ENCODE data around the gene USP44. TPM values are rescaled to one million over a fixed set of nuclear protein-coding genes. Genes with fewer than 3 reads are reported as not detected.

Gene USP44
- total and polyA plus RNA-seq, 10 of the 15 experiments (the other 5 are each of a cell fraction or from before 2014, with no cell fraction given) = 0.02 to 0.26 (median 0.12) TPM; not detected in 6

DNA sequence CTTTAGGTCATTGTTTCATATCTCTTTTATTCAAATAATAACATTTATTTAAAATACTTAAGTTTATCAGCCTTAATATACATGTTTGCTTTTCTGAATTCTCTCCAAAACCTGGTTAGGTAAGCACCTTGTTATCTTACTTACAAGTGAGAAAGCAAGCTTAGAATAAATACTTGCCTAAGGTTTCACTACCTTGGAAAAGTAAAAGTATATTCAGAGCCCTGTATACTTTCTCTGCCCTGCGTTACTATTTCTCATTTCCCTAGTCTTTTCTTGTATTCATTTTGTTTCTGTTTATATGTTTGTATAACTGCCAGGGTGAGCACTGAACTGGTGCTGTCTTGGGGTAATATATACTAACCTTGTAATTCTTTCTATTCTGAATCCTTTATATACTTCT lies 55.8 kb downstream of the USP44 start:
- BruUV-seq (replicated peaks) = no TSS peak
- DNase-seq (ENCODE audit: low read depth, low spot score) (no peak), FAIRE-seq (no peak), ATAC-seq (no peak)
- ChIA-PET SMC1A (ENCODE audit: uncharacterized antibody, unreplicated experiment) (interaction anchor here (1.1 kb wide), 1 partner anchor 18 kb away, joined by 4 read pairs; no protein-coding TSS in a partner anchor), POLR2A (no interaction called here), RAD21 (ENCODE audit: unreplicated experiment) (no interaction called here), CTCF (no interaction called here)
- no peak overlapping the region for H3K27ac ChIP-seq (ENCODE audit: control insufficient read depth, insufficient read depth)
- TF ChIP-seq, protein P1, sequence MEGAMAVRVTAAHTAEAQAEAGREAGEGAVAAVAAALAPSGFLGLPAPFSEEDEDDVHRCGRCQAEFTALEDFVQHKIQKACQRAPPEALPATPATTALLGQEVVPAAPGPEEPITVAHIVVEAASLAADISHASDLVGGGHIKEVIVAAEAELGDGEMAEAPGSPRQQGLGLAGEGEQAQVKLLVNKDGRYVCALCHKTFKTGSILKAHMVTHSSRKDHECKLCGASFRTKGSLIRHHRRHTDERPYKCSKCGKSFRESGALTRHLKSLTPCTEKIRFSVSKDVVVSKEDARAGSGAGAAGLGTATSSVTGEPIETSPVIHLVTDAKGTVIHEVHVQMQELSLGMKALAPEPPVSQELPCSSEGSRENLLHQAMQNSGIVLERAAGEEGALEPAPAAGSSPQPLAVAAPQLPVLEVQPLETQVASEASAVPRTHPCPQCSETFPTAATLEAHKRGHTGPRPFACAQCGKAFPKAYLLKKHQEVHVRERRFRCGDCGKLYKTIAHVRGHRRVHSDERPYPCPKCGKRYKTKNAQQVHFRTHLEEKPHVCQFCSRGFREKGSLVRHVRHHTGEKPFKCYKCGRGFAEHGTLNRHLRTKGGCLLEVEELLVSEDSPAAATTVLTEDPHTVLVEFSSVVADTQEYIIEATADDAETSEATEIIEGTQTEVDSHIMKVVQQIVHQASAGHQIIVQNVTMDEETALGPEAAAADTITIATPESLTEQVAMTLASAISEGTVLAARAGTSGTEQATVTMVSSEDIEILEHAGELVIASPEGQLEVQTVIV (IDR thresholded peaks at IDR 0.05; ENCODE audit: borderline replicate concordance, partially characterized antibody) = no peak
- TF ChIP-seq YY1 (IDR thresholded peaks at IDR 0.05; ENCODE audit: low read depth, low read length) (no peak), SMAD5 (IDR thresholded peaks at IDR 0.05; ENCODE audit: low read depth) (no peak), POLR2AphosphoS2 (IDR thresholded peaks at IDR 0.05; ENCODE audit: low read depth, low read length) (no peak), HDGF (IDR thresholded peaks at IDR 0.05) (no peak), SIX5 (IDR thresholded peaks at IDR 0.05; ENCODE audit: low read depth, low read length, severe bottlenecking) (no peak), NR2C2 (IDR thresholded peaks at IDR 0.05; ENCODE audit: borderline replicate concordance, control insufficient read depth, insufficient read length, low read depth) (no peak), HDAC2 (IDR thresholded peaks at IDR 0.05) (no peak), RUNX3 (IDR thresholded peaks at IDR 0.05; ENCODE audit: low read length) (no peak), SP1 (IDR thresholded peaks at IDR 0.05; ENCODE audit: low read depth, low read length) (no peak), TCF3 (IDR thresholded peaks at IDR 0.05; ENCODE audit: borderline replicate concordance, insufficient read depth, low read depth, low read length) (no peak), KDM1A (IDR thresholded peaks at IDR 0.05; ENCODE audit: borderline replicate concordance) (no peak), MEF2B (IDR thresholded peaks at IDR 0.05; ENCODE audit: partially characterized antibody, poor library complexity, severe bottlenecking) (no peak)
- H3K9me3 ChIP-seq (replicated peaks; ENCODE audit: control insufficient read depth, insufficient read depth, low read length) = peaks cover 9% of the 10 kb centered on the region; the same call in 2 of the 3 replicates
- H3K27me3 ChIP-seq (replicated peaks in 1 of 2; ENCODE audit: control insufficient read depth in 2 of 2, insufficient read depth in 2 of 2, low read length in 1 of 2) = no peaks in the 10 kb centered on the region
- intact Hi-C loops (cut with micrococcal nuclease; ENCODE audit: unreplicated experiment) (no loop called here), in situ Hi-C loops (cut with MboI) (no loop called here)
- H3K79me2 ChIP-seq (ENCODE audit: control insufficient read depth, insufficient read depth, low read length) = no peaks in the 10 kb centered on the region
- peaks cover 6 to 39% of the 10 kb centered on the region in 2 experiments for H3K36me3 ChIP-seq (ENCODE audit: control insufficient read depth in 2 of 2, insufficient read depth in 2 of 2, low read length in 1 of 2)
- no peak overlapping the region for H3K4me2 ChIP-seq (ENCODE audit: control insufficient read depth, insufficient read depth)
- H3K4me1 ChIP-seq (ENCODE audit: control insufficient read depth, insufficient read depth, low read length) = no peaks in the 10 kb centered on the region
- 42% methylated on average over 1 of the region's 1 CpG for WGBS (ENCODE audit: insufficient coverage, insufficient replicate concordance, low lambda C conversion rate, missing lambda C conversion rate)
- H2AFZ ChIP-seq (ENCODE audit: control insufficient read depth, low read depth, low read length) = no peak overlapping the region
- no peaks in the 10 kb centered on the region for H4K20me1 ChIP-seq (ENCODE audit: control insufficient read depth, insufficient read depth)
- H3K4me3 ChIP-seq = no peak overlapping the region
- no peak overlapping the region for H3K9ac ChIP-seq (ENCODE audit: control insufficient read depth, insufficient read depth, low read length)

All from GM12878 (cell line).